HEK293T (cell line): Measurements from ENCODE around the gene LAMA5.

Source experiments
- BHLHE40 ChIP-seq: fragments of 450-650 bp; IDR thresholded peaks from 2 replicates; pipeline ENCODE4 v1.6.1; 2016; ENCODE audit warnings: mild to moderate bottlenecking, moderate library complexity, borderline replicate concordance
- CTBP1 ChIP-seq: fragments of 450-650 bp; IDR thresholded peaks from 2 replicates; pipeline ENCODE4 v1.6.1; 2016; ENCODE audit warnings: borderline replicate concordance
- FOXK2 ChIP-seq: fragments of 450-650 bp; IDR thresholded peaks from 2 replicates; pipeline ENCODE4 v1.6.1; 2016; ENCODE audit warnings: mild to moderate bottlenecking
- FOXM1 ChIP-seq: fragments of 450-650 bp; IDR thresholded peaks from 2 replicates; pipeline ENCODE4 v1.6.1; 2017; ENCODE audit warnings: mild to moderate bottlenecking, borderline replicate concordance
- LEF1 ChIP-seq: fragments of 450-650 bp; IDR thresholded peaks from 2 replicates; pipeline ENCODE4 v1.6.1; 2017; ENCODE audit warnings: mild to moderate bottlenecking, borderline replicate concordance
- SP1 ChIP-seq: fragments of 450-650 bp; IDR thresholded peaks from 2 replicates; pipeline ENCODE4 v1.6.1; 2017
- SUZ12 ChIP-seq: fragments of 450-650 bp; IDR thresholded peaks from 2 replicates; pipeline ENCODE4 v1.6.1; 2016; ENCODE audit warnings: mild to moderate bottlenecking

DNA sequence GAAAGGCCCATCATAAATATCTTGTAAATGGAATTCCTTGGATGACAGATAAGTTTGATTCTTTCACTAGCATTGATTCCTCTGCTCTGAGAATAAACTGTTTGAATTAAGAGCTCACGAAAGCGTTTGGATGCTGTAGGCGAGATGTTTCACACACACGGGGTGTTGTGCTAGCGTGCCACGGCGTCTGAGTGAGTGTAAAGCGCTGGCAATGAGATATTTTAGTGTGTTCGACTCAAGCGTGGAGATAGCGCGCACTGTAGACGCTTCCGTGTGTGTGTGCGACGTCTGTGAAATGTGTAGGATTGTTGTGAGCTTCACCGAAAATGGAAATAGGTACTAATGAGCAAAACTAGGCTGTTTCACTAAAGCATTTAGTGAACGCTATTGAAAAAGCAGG is 93.7 kb downstream of the LAMA5 start:
- TF ChIP-seq SP1 = no peak
- no peak for TF ChIP-seq FOXK2
- no peak for TF ChIP-seq LEF1
- TF ChIP-seq SUZ12 = no peak
- no peak for TF ChIP-seq FOXM1
- TF ChIP-seq CTBP1 = no peak
- TF ChIP-seq BHLHE40 = no peak
